CD4-positive, alpha-beta T cell treated with Interferon alpha-2 for 1 hour (primary cell): ENCODE measurements around the gene HRH2.
"Not testable (repeated sequence)": the region's sequence is repeated elsewhere in the genome, so short reads cannot be mapped to it uniquely, and the experiment has no call there.

Source experiments
- DNase-seq, 2 donors: peaks; one replicate each; pipeline ENCODE4 v3.0.0-alpha.2; 2020 to 2022

Gene HRH2

DNA sequence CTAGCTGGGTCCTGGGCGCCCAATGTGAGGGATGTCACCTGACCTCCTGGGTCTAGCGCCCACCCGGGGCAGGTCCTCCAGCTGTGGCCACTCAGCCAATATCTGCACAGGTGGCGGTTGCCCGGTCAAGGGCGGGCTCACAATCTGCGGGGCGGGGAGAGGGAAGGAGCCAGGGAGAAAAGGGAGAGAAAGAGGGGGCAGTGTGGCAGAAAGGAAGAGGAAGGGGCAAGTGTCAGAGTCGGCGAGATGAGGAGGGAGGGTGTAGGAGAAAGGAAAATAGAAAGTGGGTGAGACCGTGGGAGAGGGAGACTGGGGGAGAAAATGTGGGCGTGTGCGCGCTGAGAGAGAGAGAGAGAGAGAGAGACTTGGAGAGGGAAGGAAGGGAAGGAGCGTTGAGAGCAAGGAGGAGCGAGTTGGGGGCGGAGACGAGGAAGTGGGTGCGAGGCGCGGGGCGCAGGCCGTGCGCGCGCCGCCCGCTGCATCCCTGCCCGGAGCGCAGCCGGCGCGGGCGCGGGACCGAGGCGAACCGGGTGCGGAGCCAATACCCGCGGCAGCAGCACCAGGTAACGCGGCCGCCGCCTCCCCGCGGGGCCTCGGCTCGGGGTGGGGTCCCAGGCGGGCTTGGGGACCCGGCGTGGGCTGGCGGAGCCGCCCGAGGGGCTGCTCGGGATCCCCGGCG is at the start of gene HRH2:
Gene HRH2, plus strand, starts transcription at position 479 of the 679 bp plus-strand sequence. CDS start 25,163 bp downstream, outside the sequence.
- DNase-seq = peak; percentile 48 to 55

DNA sequence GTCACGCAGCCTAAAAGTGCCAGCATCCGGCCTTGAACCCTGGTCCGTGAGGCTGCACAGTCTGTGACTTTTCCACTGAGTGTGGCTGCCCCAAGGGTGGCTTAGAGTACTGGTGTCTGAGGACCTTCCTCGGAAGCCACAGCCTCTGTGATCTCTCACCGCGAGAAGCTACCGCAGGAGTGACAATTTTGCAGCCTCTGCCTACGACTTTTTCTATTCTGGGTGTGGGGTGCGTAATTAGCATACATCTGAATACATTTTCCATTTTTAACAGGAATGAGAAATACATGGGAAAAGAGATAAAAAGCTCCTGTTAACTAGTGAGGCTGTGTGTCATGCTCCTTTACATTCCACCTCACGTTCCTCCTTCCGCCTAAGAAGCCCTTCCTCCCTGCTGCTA is 48.3 kb upstream of the HRH2 start:
- DNase-seq = no peak

- no peak for DNase-seq
These were observed 47.5 kb upstream of the HRH2 start for GRCh38 chr5:175610381-175610780.

DNA sequence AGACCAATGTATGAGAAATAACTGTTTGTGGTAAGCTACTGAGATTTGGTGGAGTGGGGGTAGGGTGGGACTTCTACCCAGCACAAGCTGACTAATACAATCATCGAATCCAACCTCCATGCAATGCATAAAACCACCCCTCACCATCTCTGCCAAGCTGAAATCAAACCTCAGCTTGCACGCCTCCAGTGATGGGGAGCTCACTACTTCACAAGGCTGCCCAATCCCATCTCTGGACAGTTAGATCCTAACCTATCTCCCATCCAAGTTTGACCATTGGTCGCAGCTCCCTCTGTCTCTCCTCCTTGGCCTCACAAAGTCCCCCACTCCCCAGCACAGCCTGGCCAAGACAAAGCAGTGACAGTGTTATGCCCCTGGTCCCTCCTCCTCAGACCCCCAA is 47.0 kb upstream of the HRH2 start:
- DNase-seq = no peak

DNA sequence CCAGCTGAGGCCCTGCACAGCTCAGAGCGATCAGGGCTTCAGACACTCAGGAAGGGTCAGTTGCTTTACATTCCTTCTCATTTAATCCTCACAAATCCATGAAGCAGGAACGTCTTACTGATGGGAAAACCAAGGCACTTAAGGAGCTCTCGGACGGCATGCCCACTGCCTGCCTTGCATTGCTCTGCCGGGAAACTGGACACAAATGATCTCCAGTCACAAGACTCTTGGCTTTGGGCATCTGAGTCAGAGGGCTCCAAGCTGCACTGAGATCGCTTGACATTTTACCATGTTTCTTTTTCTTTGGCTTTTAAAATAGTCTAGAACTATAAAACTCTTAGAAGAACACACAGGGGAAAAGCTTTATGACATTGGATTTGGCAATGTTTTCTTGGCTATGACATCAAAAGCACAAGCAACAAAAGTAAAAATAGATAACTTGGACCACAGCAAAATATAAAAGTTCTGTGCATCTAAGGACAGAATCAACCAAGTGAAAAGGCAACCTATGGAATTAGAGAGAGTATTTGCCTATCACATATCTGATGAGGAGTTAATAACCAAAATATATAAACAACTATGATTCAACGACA is 43.6 kb upstream of the HRH2 start:
- DNase-seq = no peak

DNA sequence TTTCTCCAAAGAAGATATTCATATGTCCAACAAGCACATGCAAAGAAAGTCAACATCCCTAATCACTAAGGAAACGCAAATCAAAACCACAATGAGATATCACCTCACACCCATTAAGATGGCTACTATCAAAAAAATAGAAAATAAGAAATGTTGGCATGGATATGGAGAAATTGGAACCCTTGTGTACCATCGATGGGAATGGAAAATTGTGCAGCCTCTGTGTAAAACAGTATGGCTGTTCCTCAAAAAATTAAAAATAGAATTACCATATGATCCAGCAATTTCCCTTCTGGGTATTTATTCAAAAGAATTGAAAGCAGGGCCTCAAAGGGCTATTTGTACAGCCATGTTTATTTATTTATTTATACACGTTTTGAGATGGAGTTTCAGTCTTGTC is 43.0 kb upstream of the HRH2 start:
- no peak for DNase-seq

DNA sequence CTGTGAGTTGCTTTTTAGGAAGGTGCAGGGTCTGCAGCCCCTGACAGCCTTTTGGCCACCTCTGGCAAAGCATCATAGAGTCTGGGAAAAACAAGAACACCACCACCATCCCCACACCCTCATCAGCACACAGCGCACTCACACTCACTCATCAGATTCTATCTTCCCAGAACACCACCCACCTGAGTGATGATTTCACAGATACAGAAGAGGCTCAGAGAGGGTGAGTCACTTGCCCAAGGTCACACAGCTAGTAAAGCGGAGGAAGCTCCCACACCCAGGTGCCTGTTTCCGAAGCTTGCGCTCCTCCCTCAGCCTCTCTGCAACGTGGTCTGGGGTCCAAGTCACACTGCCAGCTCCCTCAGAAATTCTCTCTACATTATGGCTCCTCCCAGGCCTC is 41.8 kb upstream of the HRH2 start:
- no peak for DNase-seq

- DNase-seq = not testable (repeated sequence)
These were observed 41.3 kb upstream of the HRH2 start for GRCh38 chr5:175616527-175616926.

GRCh38 chr5:175617447-175617846 is 40.4 kb upstream of the HRH2 start:
- DNase-seq = peak in 1 of 2 donors; percentile 7

DNA sequence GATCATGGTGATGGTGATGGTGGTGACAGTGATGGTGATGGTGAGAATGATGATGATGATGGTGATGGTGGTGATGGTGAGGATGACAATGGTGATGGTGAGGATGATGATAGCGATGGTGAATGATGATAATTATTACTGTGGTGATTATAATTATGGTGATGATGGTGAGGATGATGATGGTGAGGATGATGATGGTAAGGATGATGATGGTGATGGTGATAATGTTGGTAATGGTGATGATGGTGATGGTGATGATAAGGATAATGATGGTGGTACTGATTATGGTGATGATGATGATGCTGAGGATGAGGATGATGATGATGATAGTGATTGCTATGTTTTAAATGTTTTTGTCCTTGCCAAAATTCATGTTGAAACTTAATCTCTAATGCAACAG is 37.3 kb upstream of the HRH2 start:
- no peak for DNase-seq

GRCh38 chr5:175621971-175622370 is 35.9 kb upstream of the HRH2 start:
- DNase-seq = no peak

DNA sequence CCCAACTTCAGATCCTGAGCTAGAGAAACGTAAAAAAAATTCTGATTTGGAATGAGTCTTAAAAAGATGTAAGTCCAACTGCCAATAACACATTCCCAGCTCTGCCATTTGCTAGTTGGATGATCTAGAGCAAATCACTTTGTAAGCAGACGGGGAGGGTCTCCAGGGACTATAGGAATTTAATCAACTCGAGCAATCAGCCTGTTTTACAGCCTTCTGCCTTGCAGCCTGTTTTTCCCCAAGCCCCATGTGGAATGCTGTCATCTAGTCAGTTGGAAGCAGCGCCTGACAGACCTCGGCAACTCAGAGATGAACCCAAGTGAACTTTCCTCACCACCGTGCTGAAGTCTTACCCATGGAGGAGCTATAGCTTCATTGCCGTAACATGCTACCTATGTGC is 34.8 kb upstream of the HRH2 start:
- no peak for DNase-seq

DNA sequence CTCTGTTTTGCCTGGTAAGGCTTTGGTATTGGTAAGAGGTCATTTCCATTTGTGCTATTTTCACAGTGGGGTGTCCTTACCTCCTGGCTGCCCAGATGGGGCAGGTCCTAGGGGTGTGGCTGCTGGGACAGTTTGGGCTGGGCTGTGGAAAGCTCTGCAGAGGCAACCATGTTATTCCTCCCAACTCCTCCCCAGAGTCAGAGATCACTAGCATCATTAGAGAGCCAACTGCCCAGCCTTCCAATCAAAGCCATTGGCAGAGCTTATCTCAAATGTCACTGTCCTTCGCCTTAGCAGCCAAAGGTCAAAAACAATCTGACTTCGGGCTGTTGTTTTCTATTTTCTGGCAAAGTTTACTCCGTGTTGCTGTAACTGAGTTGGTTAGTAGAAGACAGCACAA is 33.6 kb upstream of the HRH2 start:
- DNase-seq = no peak

GRCh38 chr5:175627005-175627404 is 30.9 kb upstream of the HRH2 start:
- DNase-seq = no peak

DNA sequence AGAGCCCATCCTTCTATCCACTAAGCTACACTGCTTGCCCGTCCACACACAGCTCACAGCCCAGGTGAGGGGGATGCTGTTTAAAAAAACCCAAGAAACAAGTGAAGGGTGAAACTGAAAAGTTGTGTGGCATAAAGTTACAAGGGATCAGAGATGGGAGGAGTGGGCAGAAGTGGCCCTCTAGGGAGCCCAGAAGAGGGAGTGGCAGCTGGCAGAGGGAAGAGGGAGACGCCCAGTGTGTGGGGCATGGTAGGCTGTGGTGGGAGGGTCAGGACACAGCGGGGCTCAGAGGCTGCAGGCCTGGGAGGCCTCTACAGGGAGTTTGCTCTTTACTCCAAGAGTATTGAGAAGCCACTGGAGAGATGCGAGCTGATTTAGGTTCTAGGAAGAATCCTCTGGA is 30.1 kb upstream of the HRH2 start:
- no peak for DNase-seq

GRCh38 chr5:175628668-175629067 is 29.2 kb upstream of the HRH2 start:
- DNase-seq = no peak

- DNase-seq = no peak
These were observed 28.6 kb upstream of the HRH2 start for GRCh38 chr5:175629261-175629660.

DNA sequence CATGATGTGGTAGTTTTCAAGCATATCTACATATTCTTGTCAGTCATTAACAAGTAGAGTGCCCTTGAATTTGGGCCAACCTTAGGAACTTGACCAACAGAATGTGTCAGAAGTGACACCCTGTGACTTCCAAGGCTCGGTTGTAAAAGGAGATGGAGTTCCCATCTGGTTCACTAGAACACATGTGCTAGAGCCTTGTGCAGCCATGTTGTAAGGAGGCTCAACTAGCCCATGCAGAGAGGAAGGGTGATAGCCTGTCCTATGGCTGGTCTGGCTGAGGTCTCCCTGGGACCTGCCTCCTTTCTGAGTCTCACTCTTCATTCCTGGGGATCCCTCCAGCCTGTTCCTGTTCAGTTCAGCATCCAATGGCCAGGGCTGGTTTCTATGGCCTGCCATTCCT is 28.1 kb upstream of the HRH2 start:
- DNase-seq = no peak

GRCh38 chr5:175635854-175636584 is 21.9 kb upstream of the HRH2 start:
- no peak for DNase-seq

GRCh38 chr5:175638305-175638704 is 19.6 kb upstream of the HRH2 start:
- no peak for DNase-seq

- DNase-seq = no peak
These were observed 17.6 kb upstream of the HRH2 start for GRCh38 chr5:175640106-175640775.

- no peak for DNase-seq
These were observed 14.9 kb upstream of the HRH2 start for GRCh38 chr5:175642998-175643397.

- DNase-seq = no peak
These were observed 11.6 kb upstream of the HRH2 start for GRCh38 chr5:175646251-175646650.

DNA sequence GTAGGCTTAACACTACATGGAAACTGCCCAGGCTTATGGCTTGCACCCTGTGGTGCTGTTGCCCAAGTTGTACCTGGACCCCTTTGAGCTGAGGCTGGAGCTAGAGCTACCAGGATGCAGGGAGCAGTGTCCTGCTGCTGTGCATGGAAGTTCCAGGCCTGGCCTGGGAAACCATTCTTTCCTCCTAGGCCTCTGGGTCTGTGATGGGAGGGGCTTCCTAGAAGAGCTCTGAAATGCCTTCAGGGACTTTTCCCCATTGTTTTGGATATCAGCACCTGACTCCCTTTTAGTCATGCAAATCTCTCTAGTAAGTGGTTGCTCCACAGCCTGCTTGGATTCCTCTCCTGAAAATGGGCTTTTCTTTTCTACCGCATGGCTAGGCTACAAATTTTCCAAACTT is 7.9 kb upstream of the HRH2 start:
- DNase-seq = no peak
